Liver (tissue), 9 donors: Measurements from ENCODE around the gene LRRC47. TPM values are rescaled to one million over a fixed set of nuclear protein-coding genes. Genes with fewer than 3 reads are reported as not detected.

Experiments used
- DNase-seq: peaks from one replicate; pipeline ENCODE4 v3.0.0-alpha.2; 2017; ENCODE audit warnings: low spot score
- H3K27ac ChIP-seq, 2 donors: one replicate each; pipeline ENCODE4 v1.7.0; 2013; ENCODE audit warnings: inconsistent platforms in 2 of 2, low read length in 2 of 2, control low read depth in 1 of 2, low read depth in 1 of 2, mild to moderate bottlenecking in 1 of 2
- H3K27me3 ChIP-seq, 4 donors: one replicate each; pipeline versions ENCODE4 v1.6.1 to v1.7.0; 2013; ENCODE audit warnings: low read length in 3 of 4, inconsistent platforms in 1 of 4, mild to moderate bottlenecking in 1 of 4, moderate library complexity in 1 of 4; ENCODE audit not compliant: control insufficient read depth in 4 of 4, insufficient read depth in 4 of 4
- H3K36me3 ChIP-seq, 4 donors: one replicate each; pipeline versions ENCODE4 v1.6.1 to v1.7.0; 2013; ENCODE audit warnings: low read length in 3 of 4, mild to moderate bottlenecking in 3 of 4, low read depth in 1 of 4, moderate library complexity in 1 of 4; ENCODE audit not compliant: control insufficient read depth in 4 of 4, insufficient read depth in 3 of 4
- H3K4me1 ChIP-seq, 4 donors: one replicate each; pipeline versions ENCODE4 v1.6.1 to v1.7.0; 2013; ENCODE audit warnings: low read length in 3 of 4, mild to moderate bottlenecking in 3 of 4, moderate library complexity in 1 of 4; ENCODE audit not compliant: control insufficient read depth in 4 of 4, insufficient read depth in 4 of 4
- H3K4me3 ChIP-seq, 3 donors: one replicate each; pipeline versions ENCODE4 v1.6.1 to v1.7.0; 2013; ENCODE audit warnings: low read length in 3 of 3, control low read depth in 1 of 3, low read depth in 1 of 3, mild to moderate bottlenecking in 1 of 3
- H3K9ac ChIP-seq, 2 donors: one replicate each; pipeline ENCODE4 v1.7.0; 2013; ENCODE audit warnings: low read length in 2 of 2, mild to moderate bottlenecking in 2 of 2, moderate library complexity in 2 of 2, control low read depth in 1 of 2, low read depth in 1 of 2
- H3K9me3 ChIP-seq, 4 donors: one replicate each; pipeline versions ENCODE4 v1.6.1 to v1.7.0; 2013; ENCODE audit warnings: low read length in 3 of 4; ENCODE audit not compliant: control insufficient read depth in 4 of 4
- ATF3 ChIP-seq: IDR thresholded peaks from 2 replicates; pipeline ENCODE4 v1.6.1; 2016; ENCODE audit warnings: antibody characterized with exemption
- CTCF ChIP-seq: fragments of 150-350 bp; IDR thresholded peaks from 2 replicates; pipeline ENCODE4 v1.5.1; 2017; ENCODE audit warnings: improper control_type of control experiment, low read depth, low read length; ENCODE audit not compliant: missing input control
- EGR1 ChIP-seq, 2 donors: IDR thresholded peaks; 2 replicates each; pipeline ENCODE4 v1.6.1; 2016 to 2018; ENCODE audit warnings: antibody characterized with exemption in 2 of 2, low read depth in 2 of 2
- FOXA1 ChIP-seq: IDR thresholded peaks from 2 replicates; pipeline ENCODE4 v1.6.1; 2016; ENCODE audit warnings: antibody characterized with exemption
- HNF4A ChIP-seq, 2 donors: conservative IDR thresholded peaks; 2 replicates each; pipeline ENCODE4 v1.6.1; 2016; ENCODE audit warnings: antibody characterized with exemption in 2 of 2, mild to moderate bottlenecking in 2 of 2
- HNF4G ChIP-seq: IDR thresholded peaks from 2 replicates; pipeline ENCODE4 v1.6.1; 2016; ENCODE audit warnings: antibody characterized with exemption
- MAX ChIP-seq: IDR thresholded peaks from 2 replicates; pipeline ENCODE4 v1.6.1; 2016; ENCODE audit warnings: antibody characterized with exemption
- NR2F2 ChIP-seq: IDR thresholded peaks from 2 replicates; pipeline ENCODE4 v1.6.1; 2016; ENCODE audit warnings: antibody characterized with exemption
- RAD21 ChIP-seq, 2 donors: IDR thresholded peaks; 2 replicates each; pipeline ENCODE4 v1.6.1; 2016; ENCODE audit warnings: antibody characterized with exemption in 2 of 2, mild to moderate bottlenecking in 2 of 2
- REST ChIP-seq: IDR thresholded peaks from 2 replicates; pipeline ENCODE4 v1.6.1; 2016; ENCODE audit warnings: antibody characterized with exemption, mild to moderate bottlenecking
- RXRA ChIP-seq, 2 donors: IDR thresholded peaks; 2 replicates each; pipeline ENCODE4 v1.6.1; 2017 to 2018; ENCODE audit warnings: antibody characterized with exemption in 2 of 2, mild to moderate bottlenecking in 1 of 2
- TAF1 ChIP-seq: conservative IDR thresholded peaks from 2 replicates; pipeline ENCODE4 v1.6.1; 2016; ENCODE audit warnings: antibody characterized with exemption, mild to moderate bottlenecking
- ZBTB33 ChIP-seq: IDR thresholded peaks from 2 replicates; pipeline ENCODE4 v1.6.1; 2016; ENCODE audit warnings: antibody characterized with exemption
- WGBS: extraction: QIAGEN DNeasy Blood & Tissue Kit; methylation state at CpG from one replicate; pipeline ENCODE4 v1.1.7; 2013; 5-methylcytosine and 5-hydroxymethylcytosine counted together
- polyA plus RNA-seq, 2 donors: library from polyadenylated mRNA; stranded (reverse) in 1 of 2; unstranded in 1 of 2; fragments of 200-250 nt in 1 of 2; fragments of >200 nt in 1 of 2; fragmentation: Nextera tagmentation in 1 of 2; extraction: Ambion mirVana in 1 of 2; gene quantifications; one replicate each; pipeline versions ENCODE4 v1.2.1 to v1.2.3, GENCODE V29; 2013 to 2015
- total RNA-seq, 2 donors: library from RNA; depleted of rRNA; stranded (reverse); fragments of >200 nt; gene quantifications; one replicate each; pipeline ENCODE4 v1.2.3, GENCODE V29; 2014
- donor health status: healthy.
- donor health status: healthy.
- donor health status: healthy.
- donor health status: healthy.
- donor health status: healthy.

The LRRC47 gene
- total and polyA plus RNA-seq, 4 donors: 8.7 to 23.8 (median 15.4) TPM

- TF ChIP-seq REST: no peak
- TF ChIP-seq EGR1 (IDR thresholded peaks at IDR 0.05; ENCODE audit: low read depth in 2 of 2): peak in 1 of 2 donors; percentile 30
- TF ChIP-seq RXRA (IDR thresholded peaks at IDR 0.05): peak; percentile 100
- TF ChIP-seq ZBTB33: no peak
Observed at GRCh38 chr1:3740042-3740441, 56.3 kb downstream of the LRRC47 start (continued).

- H3K9ac ChIP-seq: no peak overlapping the region
- H3K9me3 ChIP-seq: no peaks in the 10 kb centered on the region
- H3K27me3 ChIP-seq: no peaks in the 10 kb centered on the region
- H3K4me1 ChIP-seq: peaks cover 4 to 11% (median 7%) of the 10 kb centered on the region in 4 donors
- H3K4me3 ChIP-seq: no peak overlapping the region
- DNase-seq: no peak
- no peak overlapping the region for H3K27ac ChIP-seq
- 94% methylated on average over 12 of the region's 12 CpGs for WGBS
- no peak for TF ChIP-seq ZBTB33
- TF ChIP-seq CTCF: no peak
- TF ChIP-seq EGR1 (IDR thresholded peaks at IDR 0.05; ENCODE audit: low read depth in 2 of 2): no peak
- no peak for TF ChIP-seq REST
- TF ChIP-seq MAX: no peak
- no peak for TF ChIP-seq ATF3
- no peak for TF ChIP-seq RAD21 (IDR thresholded peaks at IDR 0.05)
- TF ChIP-seq TAF1: no peak
- no peak for TF ChIP-seq HNF4G
- TF ChIP-seq RXRA (IDR thresholded peaks at IDR 0.05): no peak
- TF ChIP-seq FOXA1: no peak
- no peak for TF ChIP-seq HNF4A (conservative IDR thresholded peaks at IDR 0.05)
- TF ChIP-seq NR2F2: no peak
- peaks cover 3 to 41% (median 11%) of the 10 kb centered on the region in 4 donors for H3K36me3 ChIP-seq
Observed at GRCh38 chr1:3738943-3739342, 57.4 kb downstream of the LRRC47 start.
